ENCODE measurements around the gene USP17L10. TPM values are rescaled to one million over a fixed set of nuclear protein-coding genes. Genes with fewer than 3 reads are reported as not detected.
"Not testable (repeated sequence)": the region's sequence is repeated elsewhere in the genome, so short reads cannot be mapped to it uniquely, and the experiment has no call there.

Gene USP17L10
- total RNA-seq, 1 experiment from 2014 or later, result not detected

- ATAC-seq; POLR2A ChIA-PET; H3K79me2 ChIP-seq (ENCODE audit: insufficient read depth, low read length); intact Hi-C loops (cut with micrococcal nuclease); H3K4me1 ChIP-seq (ENCODE audit: control insufficient read depth in 1 of 2, insufficient read depth in 2 of 2, low read length in 2 of 2); H3K9me3 ChIP-seq (ENCODE audit: control insufficient read depth in 1 of 2, insufficient read depth in 1 of 2, low read depth in 1 of 2, low read length in 2 of 2); H3K4me3 ChIP-seq (replicated peaks in 1 of 2; ENCODE audit: low read depth in 1 of 2, low read length in 2 of 2); BruUV-seq (replicated peaks); H3K9ac ChIP-seq (ENCODE audit: low read length); H3K9me2 ChIP-seq (ENCODE audit: insufficient read depth); H4K20me1 ChIP-seq (ENCODE audit: insufficient read depth); CTCF ChIA-PET; DNase-seq (ENCODE audit: low read depth, low spot score); H3K4me2 ChIP-seq (ENCODE audit: low read length); RAD21 ChIA-PET (ENCODE audit: low non-redundant PET in 1 of 2, low total read pairs in 2 of 2, uncharacterized antibody in 2 of 2, unreplicated experiment in 2 of 2); H2AFZ ChIP-seq (ENCODE audit: low read depth, low read length, poor library complexity, severe bottlenecking); H3K36me3 ChIP-seq (ENCODE audit: control insufficient read depth in 1 of 2, insufficient read depth in 2 of 2, low read length in 2 of 2); H3K27ac ChIP-seq (ENCODE audit: low read depth, low read length); H3K27me3 ChIP-seq (ENCODE audit: insufficient read depth, low read length): not testable (repeated sequence)
Measured at GRCh38 chr4:9215105-9215504, 4.6 kb downstream of the USP17L10 start, which contains the start of gene USP17L11. Gene USP17L11 (plus strand): TSS chr4:9215405. CDS start chr4:9215405, 0 bp downstream.

- DNase-seq (ENCODE audit: low read depth, low spot score); H3K9me2 ChIP-seq (ENCODE audit: insufficient read depth); H3K27me3 ChIP-seq (ENCODE audit: insufficient read depth, low read length); H3K79me2 ChIP-seq (ENCODE audit: insufficient read depth, low read length); BruUV-seq (replicated peaks); H4K20me1 ChIP-seq (ENCODE audit: insufficient read depth); H3K36me3 ChIP-seq (ENCODE audit: control insufficient read depth in 1 of 2, insufficient read depth in 2 of 2, low read length in 2 of 2); H3K9ac ChIP-seq (ENCODE audit: low read length); H3K27ac ChIP-seq (ENCODE audit: low read depth, low read length); CTCF ChIA-PET; RAD21 ChIA-PET (ENCODE audit: low non-redundant PET in 1 of 2, low total read pairs in 2 of 2, uncharacterized antibody in 2 of 2, unreplicated experiment in 2 of 2); H3K4me1 ChIP-seq (ENCODE audit: control insufficient read depth in 1 of 2, insufficient read depth in 2 of 2, low read length in 2 of 2); H3K4me3 ChIP-seq (replicated peaks in 1 of 2; ENCODE audit: low read depth in 1 of 2, low read length in 2 of 2); intact Hi-C loops (cut with micrococcal nuclease); POLR2A ChIA-PET; ATAC-seq; H2AFZ ChIP-seq (ENCODE audit: low read depth, low read length, poor library complexity, severe bottlenecking); H3K9me3 ChIP-seq (ENCODE audit: control insufficient read depth in 1 of 2, insufficient read depth in 1 of 2, low read depth in 1 of 2, low read length in 2 of 2); H3K4me2 ChIP-seq (ENCODE audit: low read length): not testable (repeated sequence)
Measured at GRCh38 chr4:9219852-9220251, 9.4 kb downstream of the USP17L10 start, which contains the start of gene USP17L12. Gene USP17L12 (plus strand): TSS chr4:9220152. CDS start chr4:9220152, 0 bp downstream.

GRCh38 chr4:9224596-9224995 lies 14.1 kb downstream of the USP17L10 start, which contains the start of gene USP17L13:
Gene USP17L13 (plus strand): TSS chr4:9224896. CDS start chr4:9224896, 0 bp downstream.
- H4K20me1 ChIP-seq (ENCODE audit: insufficient read depth); H3K9me2 ChIP-seq (ENCODE audit: insufficient read depth); H3K9me3 ChIP-seq (ENCODE audit: control insufficient read depth in 1 of 2, insufficient read depth in 1 of 2, low read depth in 1 of 2, low read length in 2 of 2); H3K4me2 ChIP-seq (ENCODE audit: low read length); CTCF ChIA-PET; POLR2A ChIA-PET; H3K4me3 ChIP-seq (replicated peaks in 1 of 2; ENCODE audit: low read depth in 1 of 2, low read length in 2 of 2); BruUV-seq (replicated peaks); DNase-seq (ENCODE audit: low read depth, low spot score); ATAC-seq; RAD21 ChIA-PET (ENCODE audit: low non-redundant PET in 1 of 2, low total read pairs in 2 of 2, uncharacterized antibody in 2 of 2, unreplicated experiment in 2 of 2); intact Hi-C loops (cut with micrococcal nuclease); H3K9ac ChIP-seq (ENCODE audit: low read length); H3K79me2 ChIP-seq (ENCODE audit: insufficient read depth, low read length); H3K27me3 ChIP-seq (ENCODE audit: insufficient read depth, low read length); H3K4me1 ChIP-seq (ENCODE audit: control insufficient read depth in 1 of 2, insufficient read depth in 2 of 2, low read length in 2 of 2); H2AFZ ChIP-seq (ENCODE audit: low read depth, low read length, poor library complexity, severe bottlenecking); H3K36me3 ChIP-seq (ENCODE audit: control insufficient read depth in 1 of 2, insufficient read depth in 2 of 2, low read length in 2 of 2); H3K27ac ChIP-seq (ENCODE audit: low read depth, low read length): not testable (repeated sequence)

GRCh38 chr4:9230249-9230648 lies 19.8 kb downstream of the USP17L10 start:
- BruUV-seq (replicated peaks); H3K9ac ChIP-seq (ENCODE audit: low read length); H3K36me3 ChIP-seq (ENCODE audit: control insufficient read depth in 1 of 2, insufficient read depth in 2 of 2, low read length in 2 of 2); DNase-seq (ENCODE audit: low read depth, low spot score); H3K9me3 ChIP-seq (ENCODE audit: control insufficient read depth in 1 of 2, insufficient read depth in 1 of 2, low read depth in 1 of 2, low read length in 2 of 2); H3K27me3 ChIP-seq (ENCODE audit: insufficient read depth, low read length); H4K20me1 ChIP-seq (ENCODE audit: insufficient read depth); RAD21 ChIA-PET (ENCODE audit: low non-redundant PET in 1 of 2, low total read pairs in 2 of 2, uncharacterized antibody in 2 of 2, unreplicated experiment in 2 of 2); H2AFZ ChIP-seq (ENCODE audit: low read depth, low read length, poor library complexity, severe bottlenecking); POLR2A ChIA-PET; H3K4me2 ChIP-seq (ENCODE audit: low read length); ATAC-seq; CTCF ChIA-PET; H3K79me2 ChIP-seq (ENCODE audit: insufficient read depth, low read length); H3K27ac ChIP-seq (ENCODE audit: low read depth, low read length); H3K4me1 ChIP-seq (ENCODE audit: control insufficient read depth in 1 of 2, insufficient read depth in 2 of 2, low read length in 2 of 2); H3K9me2 ChIP-seq (ENCODE audit: insufficient read depth); intact Hi-C loops (cut with micrococcal nuclease); H3K4me3 ChIP-seq (replicated peaks in 1 of 2; ENCODE audit: low read depth in 1 of 2, low read length in 2 of 2): not testable (repeated sequence)

- H4K20me1 ChIP-seq (ENCODE audit: insufficient read depth); H3K27ac ChIP-seq (ENCODE audit: low read depth, low read length); DNase-seq (ENCODE audit: low read depth, low spot score); RAD21 ChIA-PET (ENCODE audit: low non-redundant PET in 1 of 2, low total read pairs in 2 of 2, uncharacterized antibody in 2 of 2, unreplicated experiment in 2 of 2); H3K4me1 ChIP-seq (ENCODE audit: control insufficient read depth in 1 of 2, insufficient read depth in 2 of 2, low read length in 2 of 2); BruUV-seq (replicated peaks); POLR2A ChIA-PET; H2AFZ ChIP-seq (ENCODE audit: low read depth, low read length, poor library complexity, severe bottlenecking); H3K9ac ChIP-seq (ENCODE audit: low read length); intact Hi-C loops (cut with micrococcal nuclease); H3K9me2 ChIP-seq (ENCODE audit: insufficient read depth); CTCF ChIA-PET; H3K36me3 ChIP-seq (ENCODE audit: control insufficient read depth in 1 of 2, insufficient read depth in 2 of 2, low read length in 2 of 2); H3K27me3 ChIP-seq (ENCODE audit: insufficient read depth, low read length); H3K79me2 ChIP-seq (ENCODE audit: insufficient read depth, low read length); H3K9me3 ChIP-seq (ENCODE audit: control insufficient read depth in 1 of 2, insufficient read depth in 1 of 2, low read depth in 1 of 2, low read length in 2 of 2); H3K4me2 ChIP-seq (ENCODE audit: low read length); H3K4me3 ChIP-seq (replicated peaks in 1 of 2; ENCODE audit: low read depth in 1 of 2, low read length in 2 of 2); ATAC-seq: not testable (repeated sequence)
Measured at GRCh38 chr4:9234085-9234484, 23.6 kb downstream of the USP17L10 start, which contains the start of gene USP17L15. Gene USP17L15 (plus strand): TSS chr4:9234385. CDS start chr4:9234385, 0 bp downstream.
